Neural cell (in vitro differentiated cells): ENCODE results near the gene UVRAG. TPM values are rescaled to one million over a fixed set of nuclear protein-coding genes. Genes with fewer than 3 reads are reported as not detected.

ENCODE experiments used
- H2AFZ ChIP-seq: fragments of 200-600, 300-800 bp; sonication (generic), shearing (Covaris generic); 2 replicates; pipeline ENCODE4 v1.6.0; 2014; ENCODE audit warnings: low read depth, mild to moderate bottlenecking, antibody characterized with exemption, low read length, moderate library complexity
- H3F3A ChIP-seq: fragments of 200-600 bp; shearing (Covaris generic); 2 replicates; pipeline ENCODE4 v1.6.1; 2016; ENCODE audit warnings: mild to moderate bottlenecking, moderate library complexity, mixed read lengths, antibody characterized with exemption, low read length; ENCODE audit not compliant: insufficient read depth, poor library complexity, severe bottlenecking
- H3K27ac ChIP-seq: fragments of 200-600, 300-800 bp; sonication (generic), shearing (Covaris generic); 2 replicates; pipeline ENCODE4 v1.5.1; 2014; ENCODE audit warnings: mild to moderate bottlenecking, low read length, moderate library complexity
- H3K27me3 ChIP-seq: fragments of 300-800, 200-600 bp; sonication (generic), shearing (Covaris generic); 2 replicates; pipeline ENCODE4 v1.6.0; 2014; ENCODE audit warnings: mild to moderate bottlenecking, low read depth, low read length, moderate library complexity; ENCODE audit not compliant: insufficient read depth
- H3K36me3 ChIP-seq: fragments of 300-800, 200-600 bp; sonication (generic), shearing (Covaris generic); 2 replicates; pipeline ENCODE4 v1.5.1; 2014; ENCODE audit warnings: mild to moderate bottlenecking, antibody characterized with exemption, low read length, moderate library complexity; ENCODE audit not compliant: insufficient read depth
- H3K4me2 ChIP-seq: fragments of 300-800, 200-600 bp; sonication (generic), shearing (Covaris generic); 2 replicates; pipeline ENCODE4 v1.6.0; 2014; ENCODE audit warnings: mild to moderate bottlenecking, low read length
- H3K4me3 ChIP-seq: fragments of 300-800, 200-600 bp; sonication (generic), shearing (Covaris generic); 2 replicates; pipeline ENCODE4 v1.5.1; 2014; ENCODE audit warnings: mild to moderate bottlenecking, low read length, moderate library complexity
- H3K79me2 ChIP-seq: fragments of 200-600 bp; shearing (Covaris generic); replicated peaks from 2 replicates; pipeline ENCODE4 v1.6.0; 2014; ENCODE audit warnings: mild to moderate bottlenecking, low read length, moderate library complexity; ENCODE audit not compliant: insufficient read depth
- H3K9ac ChIP-seq: fragments of 300-800, 200-600 bp; sonication (generic), shearing (Covaris generic); 2 replicates; pipeline ENCODE4 v1.6.1; 2016; ENCODE audit warnings: mild to moderate bottlenecking, low read length, mixed read lengths
- H3K9me2 ChIP-seq: fragments of 200-600 bp; shearing (Covaris generic); 2 replicates; pipeline ENCODE4 v1.6.1; 2016; ENCODE audit warnings: mild to moderate bottlenecking, low read length, mixed read lengths; ENCODE audit not compliant: insufficient read depth
- H3K9me3 ChIP-seq: fragments of 200-600, 300-800 bp; sonication (generic), shearing (Covaris generic); 2 replicates; pipeline ENCODE4 v1.6.1; 2016; ENCODE audit warnings: mild to moderate bottlenecking, mixed run types, low read length, moderate library complexity, mixed read lengths
- H4K20me1 ChIP-seq: fragments of 200-600 bp; shearing (Covaris generic); 2 replicates; pipeline ENCODE4 v1.6.1; 2016; ENCODE audit warnings: mild to moderate bottlenecking, mixed run types; ENCODE audit not compliant: insufficient read depth
- CTCF ChIP-seq: fragments of 450-650 bp; IDR thresholded peaks from 2 replicates; pipeline ENCODE4 v1.5.1; 2014; ENCODE audit warnings: antibody characterized with exemption, mild to moderate bottlenecking, moderate library complexity; ENCODE audit not compliant: poor library complexity, severe bottlenecking
- EP300 ChIP-seq: fragments of 450-650 bp; conservative IDR thresholded peaks from 2 replicates; pipeline ENCODE4 v1.6.1; 2014; ENCODE audit warnings: antibody characterized with exemption, mild to moderate bottlenecking, moderate library complexity; ENCODE audit not compliant: poor library complexity, severe bottlenecking
- EZH2 ChIP-seq: fragments of 200-600, 300-800 bp; shearing (Covaris generic), sonication (generic); IDR thresholded peaks from 2 replicates; pipeline ENCODE4 v1.6.1; 2014; ENCODE audit warnings: antibody characterized with exemption, low read length, borderline replicate concordance, mild to moderate bottlenecking; ENCODE audit not compliant: insufficient read depth, poor library complexity, severe bottlenecking
- MXI1 ChIP-seq: fragments of 450-650 bp; conservative IDR thresholded peaks from 2 replicates; pipeline ENCODE4 v1.6.1; 2014; ENCODE audit warnings: antibody characterized with exemption, mild to moderate bottlenecking; ENCODE audit not compliant: poor library complexity, severe bottlenecking
- POLR2AphosphoS5 ChIP-seq: IDR thresholded peaks from 2 replicates; pipeline ENCODE4 v1.6.1; 2012
- RAD21 ChIP-seq: fragments of 450-650 bp; conservative IDR thresholded peaks from 2 replicates; pipeline ENCODE4 v1.6.1; 2014; ENCODE audit warnings: antibody characterized with exemption, mild to moderate bottlenecking, moderate library complexity
- REST ChIP-seq: IDR thresholded peaks from 2 replicates; pipeline ENCODE4 v1.6.1; 2012; ENCODE audit warnings: borderline replicate concordance
- SMC3 ChIP-seq: fragments of 450-650 bp; conservative IDR thresholded peaks from 2 replicates; pipeline ENCODE4 v1.6.1; 2014; ENCODE audit warnings: antibody characterized with exemption, mild to moderate bottlenecking, moderate library complexity; ENCODE audit not compliant: poor library complexity
- TAF1 ChIP-seq: IDR thresholded peaks from 2 replicates; pipeline ENCODE4 v1.6.1; 2012; ENCODE audit warnings: low read depth
- polyA plus RNA-seq: library from polyadenylated mRNA; depleted of rRNA; stranded (reverse); fragments of >200 nt; gene quantifications from 2 replicates; pipeline ENCODE4 v1.2.3, GENCODE V29; 2014

UVRAG gene
- polyA plus RNA-seq, 1 donor from 2014 or later: 31.6 TPM

GRCh38 chr11:76131671-76132631 lies 316.9 kb downstream of the UVRAG start:
- Histone ChIP-seq H3K4me2 (no peak overlapping the region), H3K9ac (no peak overlapping the region), H3F3A (no peaks in the 10 kb centered on the region), H3K27me3 (no peaks in the 10 kb centered on the region), H3K9me3 (no peaks in the 10 kb centered on the region), H2AFZ (no peak overlapping the region), H3K4me3 (no peak overlapping the region), H4K20me1 (no peaks in the 10 kb centered on the region), H3K36me3 (no peaks in the 10 kb centered on the region), H3K9me2 (no peaks in the 10 kb centered on the region), H3K79me2 (no peaks in the 10 kb centered on the region), H3K27ac (no peak overlapping the region)
- TF ChIP-seq EP300 (no peak), MXI1 (no peak), EZH2 (no peak), REST (no peak), CTCF (no peak), RAD21 (no peak), POLR2AphosphoS5 (no peak), SMC3 (no peak)

GRCh38 chr11:76134239-76134638 lies 319.2 kb downstream of the UVRAG start:
- H3K4me3 ChIP-seq: no peak overlapping the region
- no peaks in the 10 kb centered on the region for H3K36me3 ChIP-seq
- H3K27me3 ChIP-seq: no peaks in the 10 kb centered on the region
- no peak overlapping the region for H3K4me2 ChIP-seq
- no peaks in the 10 kb centered on the region for H4K20me1 ChIP-seq
- H3F3A ChIP-seq: no peaks in the 10 kb centered on the region
- no peak overlapping the region for H3K9ac ChIP-seq
- no peak for TF ChIP-seq RAD21
- no peak for TF ChIP-seq REST
- TF ChIP-seq TAF1: no peak
- no peak for TF ChIP-seq POLR2AphosphoS5
- no peak for TF ChIP-seq MXI1
- TF ChIP-seq EP300: no peak
- H3K79me2 ChIP-seq: no peaks in the 10 kb centered on the region
- H2AFZ ChIP-seq: no peak overlapping the region
- no peak overlapping the region for H3K27ac ChIP-seq
- H3K9me3 ChIP-seq: no peaks in the 10 kb centered on the region
- no peaks in the 10 kb centered on the region for H3K9me2 ChIP-seq
